Testis (tissue), 3 donors: Measurements from ENCODE around the gene CYP4F12. TPM values are rescaled to one million over a fixed set of nuclear protein-coding genes. Genes with fewer than 3 reads are reported as not detected.

ENCODE experiments used
- DNase-seq: peaks from one replicate; pipeline ENCODE4 v3.0.0-alpha.2; 2019
- H3K27ac ChIP-seq, 2 donors: fragments of 200-600 bp; sonication (generic); one replicate each; pipeline ENCODE4 v1.5.1; 2019
- H3K27me3 ChIP-seq: fragments of 200-600 bp; sonication (generic); one replicate; pipeline ENCODE4 v1.5.1; 2019
- H3K36me3 ChIP-seq: fragments of 200-600 bp; sonication (generic); one replicate; pipeline ENCODE4 v1.5.1; 2017; ENCODE audit warnings: low read depth; ENCODE audit errors: missing control alignments
- H3K4me1 ChIP-seq: fragments of 200-600 bp; sonication (generic); one replicate; pipeline ENCODE4 v1.5.1; 2019
- H3K4me3 ChIP-seq, 2 donors: fragments of 200-600 bp; sonication (generic); one replicate each; pipeline ENCODE4 v1.5.1; 2017 to 2019
- H3K9me3 ChIP-seq: fragments of 200-600 bp; sonication (generic); one replicate; pipeline ENCODE4 v1.5.1; 2017
- POLR2A ChIP-seq: fragments of 450-650 bp; IDR thresholded peaks from one replicate; pipeline ENCODE4 v1.6.1; 2017; ENCODE audit warnings: antibody characterized with exemption, mild to moderate bottlenecking, moderate library complexity
- WGBS, 2 donors: methylation state at CpG; one replicate each; pipeline ENCODE4 v1.1.5; 2018; 5-methylcytosine and 5-hydroxymethylcytosine counted together
- intact Hi-C: fragments of 100-400 bp; cut with DNase I; formaldehyde crosslinking; loops from one replicate; pipeline ENCODE4 v1.15.1; 2023; ENCODE audit warnings: low total_unique reads
- polyA plus RNA-seq: library from polyadenylated mRNA; stranded (reverse); fragments of 350-450 nt; fragmentation: Illumina TruSeq; extraction: RNeasy Lipid Tissue Mini Kit (QIAGEN cat#74804); gene quantifications from one replicate; pipeline ENCODE4 v1.2.3, GENCODE V29; 2014; ENCODE audit warnings: low read depth, low replicate concordance; ENCODE audit not compliant: insufficient read depth
- total RNA-seq, 2 donors: library from RNA; depleted of rRNA; stranded (reverse); fragments of >200 nt; gene quantifications; one replicate each; pipeline ENCODE4 v1.2.3, GENCODE V29; 2016
- TF ChIP-seq, protein P1 (sequence below), 3 experiments: fragments of 450-650 bp in 2 of 3; fragments of 200-600 bp in 1 of 3; sonication (generic) in 1 of 3; IDR thresholded peaks; one replicate each; pipeline ENCODE4 v1.5.1; 2016 to 2019; ENCODE audit warnings: antibody characterized with exemption in 3 of 3, mild to moderate bottlenecking in 2 of 3, moderate library complexity in 1 of 3

The CYP4F12 gene
- total and polyA plus RNA-seq, 3 donors from 2014 or later: 1.2 to 7.2 (median 4.2) TPM

GRCh38 chr19:15732388-15732787 lies 59.5 kb downstream of the CYP4F12 start:
- TF ChIP-seq, protein P1, sequence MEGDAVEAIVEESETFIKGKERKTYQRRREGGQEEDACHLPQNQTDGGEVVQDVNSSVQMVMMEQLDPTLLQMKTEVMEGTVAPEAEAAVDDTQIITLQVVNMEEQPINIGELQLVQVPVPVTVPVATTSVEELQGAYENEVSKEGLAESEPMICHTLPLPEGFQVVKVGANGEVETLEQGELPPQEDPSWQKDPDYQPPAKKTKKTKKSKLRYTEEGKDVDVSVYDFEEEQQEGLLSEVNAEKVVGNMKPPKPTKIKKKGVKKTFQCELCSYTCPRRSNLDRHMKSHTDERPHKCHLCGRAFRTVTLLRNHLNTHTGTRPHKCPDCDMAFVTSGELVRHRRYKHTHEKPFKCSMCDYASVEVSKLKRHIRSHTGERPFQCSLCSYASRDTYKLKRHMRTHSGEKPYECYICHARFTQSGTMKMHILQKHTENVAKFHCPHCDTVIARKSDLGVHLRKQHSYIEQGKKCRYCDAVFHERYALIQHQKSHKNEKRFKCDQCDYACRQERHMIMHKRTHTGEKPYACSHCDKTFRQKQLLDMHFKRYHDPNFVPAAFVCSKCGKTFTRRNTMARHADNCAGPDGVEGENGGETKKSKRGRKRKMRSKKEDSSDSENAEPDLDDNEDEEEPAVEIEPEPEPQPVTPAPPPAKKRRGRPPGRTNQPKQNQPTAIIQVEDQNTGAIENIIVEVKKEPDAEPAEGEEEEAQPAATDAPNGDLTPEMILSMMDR (IDR thresholded peaks at IDR 0.05): no peak
- TF ChIP-seq POLR2A: no peak

GRCh38 chr19:15733895-15734294 lies 61.0 kb downstream of the CYP4F12 start:
- WGBS, 2 donors: 68 to 76% methylated on average over 6 of the region's 6 CpGs
- no peaks in the 10 kb centered on the region for H3K4me1 ChIP-seq
- DNase-seq: no peak
- no peaks in the 10 kb centered on the region for H3K27me3 ChIP-seq
- no peaks in the 10 kb centered on the region for H3K9me3 ChIP-seq
- TF ChIP-seq POLR2A: no peak
- TF ChIP-seq, protein P1 (IDR thresholded peaks at IDR 0.05): no peak
- no peak overlapping the region for H3K27ac ChIP-seq
- H3K4me3 ChIP-seq: no peak overlapping the region
- no peaks in the 10 kb centered on the region for H3K36me3 ChIP-seq
- intact Hi-C loops: no loop called here

More at GRCh38 chr19:15732388-15732787, 59.5 kb downstream of the CYP4F12 start:
- Histone ChIP-seq H3K9me3 (no peaks in the 10 kb centered on the region), H3K27me3 (no peaks in the 10 kb centered on the region), H3K4me3 (no peak overlapping the region), H3K27ac (no peak overlapping the region), H3K36me3 (no peaks in the 10 kb centered on the region), H3K4me1 (no peaks in the 10 kb centered on the region)
- DNase-seq: no peak
- intact Hi-C loops: no loop called here
- 44% methylated on average over 1 of the region's 1 CpG; no CpG with 5 or more reads in 1 of the 2 donors for WGBS, 2 donors

DNA sequence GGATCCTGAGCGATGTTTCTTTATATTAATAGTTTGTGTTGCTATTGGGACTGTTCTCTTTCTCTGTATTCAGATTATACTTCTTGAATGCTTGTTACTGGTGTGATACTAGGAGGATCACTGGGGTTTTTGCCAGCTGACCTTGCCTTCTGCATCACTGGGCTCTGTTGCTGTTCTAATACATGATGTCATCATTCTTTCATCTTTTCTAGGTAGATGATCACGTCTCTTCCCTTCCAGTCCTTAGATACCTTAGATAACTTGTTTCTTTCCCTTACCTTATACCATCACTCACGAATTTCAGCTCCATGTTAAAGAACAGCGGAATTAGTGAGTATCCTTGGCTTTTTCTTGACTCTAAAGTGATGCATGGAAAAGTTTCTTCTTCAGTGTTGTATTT lies 64.8 kb downstream of the CYP4F12 start, which contains the start of gene OR10H3:
Gene OR10H3, plus strand, starts transcription at position 264 of the 400 bp plus-strand sequence. CDS start 3,408 bp downstream, outside the sequence.
- 61 to 69% methylated on average over 4 of the region's 4 CpGs for whole genome bisulfite sequencing, 2 donors
- Histone ChIP-seq H3K27ac (no peak within 1 kb of the TSS), H3K9me3 (no peaks in the 10 kb centered on the region), H3K4me1 (no peaks in the 10 kb centered on the region), H3K4me3 (no peak within 1 kb of the TSS), H3K27me3 (no peaks in the 10 kb centered on the region), H3K36me3 (no peaks in the 10 kb centered on the region)
- DNase-seq: no peak
- intact Hi-C loops: no loop called here
- TF ChIP-seq POLR2A: no peak
- TF ChIP-seq, protein P1 (IDR thresholded peaks at IDR 0.05): no peak

- TF ChIP-seq POLR2A: no peak
- TF ChIP-seq, protein P1 (IDR thresholded peaks at IDR 0.05): no peak
- Histone ChIP-seq H3K4me3 (no peak overlapping the region), H3K4me1 (no peaks in the 10 kb centered on the region), H3K27ac (no peak overlapping the region), H3K27me3 (no peaks in the 10 kb centered on the region), H3K36me3 (no peaks in the 10 kb centered on the region), H3K9me3 (no peaks in the 10 kb centered on the region)
- intact Hi-C loops: no loop called here
- no peak for DNase-seq
- WGBS, 2 donors: 75 to 77% methylated on average over 1 of the region's 1 CpG
Observed at GRCh38 chr19:15740785-15741184, 67.9 kb downstream of the CYP4F12 start.

Other genes starting within 250 kb of the CYP4F12 start
- 100 to 1,000 TPM; 109 to 118 TPM for gene WIZ, start 223.1 kb upstream of the CYP4F12 start, total RNA-seq
- gene WIZ, start 223.1 kb upstream of the CYP4F12 start, polyA plus RNA-seq: 66.2 TPM
- gene RASAL3, start 208.5 kb upstream of the CYP4F12 start, total RNA-seq: 1 to 10 TPM; 1.4 to 2.7 TPM
- 2.0 TPM for gene RASAL3, start 208.5 kb upstream of the CYP4F12 start, polyA plus RNA-seq
- gene PGLYRP2, start 193.6 kb upstream of the CYP4F12 start, total RNA-seq: 10 to 100 TPM; 43.7 to 44.4 TPM
- gene PGLYRP2, start 193.6 kb upstream of the CYP4F12 start, polyA plus RNA-seq: 27.8 TPM
- gene CYP4F22, start 164.6 kb upstream of the CYP4F12 start, total RNA-seq: 1 to 10 TPM; 2.1 to 5.8 TPM
- 2.5 TPM for gene CYP4F22, start 164.6 kb upstream of the CYP4F12 start, polyA plus RNA-seq
- gene CYP4F8, start 57.9 kb upstream of the CYP4F12 start, total RNA-seq: under 1 TPM; 0.31 to 0.71 TPM
- gene CYP4F8, start 57.9 kb upstream of the CYP4F12 start, polyA plus RNA-seq: 0.17 TPM
- 1 to 10 TPM in 1 of 2 donors, under 1 TPM in 1; 0.74 to 1.0 TPM for gene CYP4F3, start 32.2 kb upstream of the CYP4F12 start, total RNA-seq
- gene CYP4F3, start 32.2 kb upstream of the CYP4F12 start, polyA plus RNA-seq: 1.4 TPM
- not detected for gene OR10H2, start 54.9 kb downstream of the CYP4F12 start, total RNA-seq
- gene OR10H2, start 54.9 kb downstream of the CYP4F12 start, polyA plus RNA-seq: not detected
- gene OR10H3, start 64.9 kb downstream of the CYP4F12 start, total RNA-seq: not detected
- not detected for gene OR10H3, start 64.9 kb downstream of the CYP4F12 start, polyA plus RNA-seq
- gene OR10H5, start 114.6 kb downstream of the CYP4F12 start, total RNA-seq: under 1 TPM; 0.06 to 0.16 TPM
- 0.11 TPM for gene OR10H5, start 114.6 kb downstream of the CYP4F12 start, polyA plus RNA-seq
- under 1 TPM; 0.25 to 0.39 TPM for gene OR10H1, start 142.6 kb downstream of the CYP4F12 start, total RNA-seq
- 0.20 TPM for gene OR10H1, start 142.6 kb downstream of the CYP4F12 start, polyA plus RNA-seq
- gene CYP4F2, start 225.0 kb downstream of the CYP4F12 start, total RNA-seq: 1 to 10 TPM; 3.3 to 4.1 TPM
- gene CYP4F2, start 225.0 kb downstream of the CYP4F12 start, polyA plus RNA-seq: 1.8 TPM